SK-N-MC (cell line): ENCODE measurements around the gene FARS2.
A peak's percentile ranks its signal among the peaks of the same experiment; 100 is the strongest.

Source experiments
- DNase-seq: peaks from one replicate; pipeline ENCODE4 v3.0.0-alpha.2; 2011; ENCODE audit warnings: low read depth, low spot score
- H3K27ac ChIP-seq: fragments of 200-600 bp; sonication (generic); 2 replicates; pipeline ENCODE4 v1.5.1; 2016; ENCODE audit warnings: mixed run types
- H3K36me3 ChIP-seq: fragments of 200-600 bp; sonication (generic); 2 replicates; pipeline ENCODE4 v1.6.1; 2017; ENCODE audit warnings: antibody characterized with exemption, low read length, mixed read lengths; ENCODE audit not compliant: insufficient read depth
- H3K4me3 ChIP-seq: fragments of 200-600 bp; sonication (generic); 2 replicates; pipeline ENCODE4 v1.5.1; 2016
- H3K9ac ChIP-seq: fragments of 200-600 bp; sonication (generic); 2 replicates; pipeline ENCODE4 v1.8.0; 2017; ENCODE audit warnings: mixed run types, mixed read lengths; ENCODE audit not compliant: insufficient read length
- H3K9me3 ChIP-seq: fragments of 200-600 bp; sonication (generic); 2 replicates; pipeline ENCODE4 v1.6.1; 2017; ENCODE audit warnings: low read depth, mild to moderate bottlenecking, antibody characterized with exemption, low read length, moderate library complexity, mixed read lengths
- EZH2 ChIP-seq: fragments of 200-600 bp; sonication (generic); IDR thresholded peaks from one replicate; pipeline ENCODE4 v1.6.1; 2017; ENCODE audit warnings: antibody characterized with exemption
- FOXP2 ChIP-seq: optimal IDR thresholded peaks from 2 replicates; pipeline ENCODE3; 2011; ENCODE audit warnings: mild to moderate bottlenecking, moderate library complexity; ENCODE audit not compliant: insufficient read depth; ENCODE audit errors: extremely low read length, control extremely low read depth
- POLR2AphosphoS5 ChIP-seq: IDR thresholded peaks from 2 replicates; pipeline ENCODE4 v1.6.1; 2012; ENCODE audit warnings: mild to moderate bottlenecking, low read depth, low read length, borderline replicate concordance

Gene FARS2

GRCh38 chr6:5276581-5276980 lies 15.3 kb downstream of the FARS2 start:
- no peak overlapping the region for H3K27ac ChIP-seq
- no peak overlapping the region for H3K9ac ChIP-seq
- TF ChIP-seq FOXP2 (no peak), POLR2AphosphoS5 (no peak), EZH2 (no peak)
- no peaks in the 10 kb centered on the region for H3K36me3 ChIP-seq
- no peaks in the 10 kb centered on the region for H3K9me3 ChIP-seq
- H3K4me3 ChIP-seq, result no peak overlapping the region
- DNase-seq, result no peak

GRCh38 chr6:5277589-5277988 lies 16.3 kb downstream of the FARS2 start:
- H3K36me3 ChIP-seq, result no peaks in the 10 kb centered on the region
- TF ChIP-seq FOXP2, result no peak
- no peak for TF ChIP-seq EZH2
- TF ChIP-seq POLR2AphosphoS5, result no peak
- H3K27ac ChIP-seq, result no peak overlapping the region
- no peak overlapping the region for H3K9ac ChIP-seq
- DNase-seq, result no peak
- no peak overlapping the region for H3K4me3 ChIP-seq
- no peaks in the 10 kb centered on the region for H3K9me3 ChIP-seq

- no peaks in the 10 kb centered on the region for H3K36me3 ChIP-seq
- no peak for DNase-seq
- no peak overlapping the region for H3K27ac ChIP-seq
- no peak for TF ChIP-seq POLR2AphosphoS5
- no peak for TF ChIP-seq FOXP2
- TF ChIP-seq EZH2, result no peak
- no peaks in the 10 kb centered on the region for H3K9me3 ChIP-seq
- no peak overlapping the region for H3K4me3 ChIP-seq
- H3K9ac ChIP-seq, result peak overlapping the region; percentile 5
Measured at GRCh38 chr6:5278047-5278446, 16.7 kb downstream of the FARS2 start.

- Histone ChIP-seq H3K9ac (no peak overlapping the region), H3K4me3 (no peak overlapping the region), H3K9me3 (no peaks in the 10 kb centered on the region), H3K36me3 (no peaks in the 10 kb centered on the region), H3K27ac (no peak overlapping the region)
- no peak for TF ChIP-seq FOXP2
- TF ChIP-seq POLR2AphosphoS5, result no peak
- TF ChIP-seq EZH2, result no peak
- no peak for DNase-seq
Measured at GRCh38 chr6:5278565-5279120, 17.3 kb downstream of the FARS2 start.

DNA sequence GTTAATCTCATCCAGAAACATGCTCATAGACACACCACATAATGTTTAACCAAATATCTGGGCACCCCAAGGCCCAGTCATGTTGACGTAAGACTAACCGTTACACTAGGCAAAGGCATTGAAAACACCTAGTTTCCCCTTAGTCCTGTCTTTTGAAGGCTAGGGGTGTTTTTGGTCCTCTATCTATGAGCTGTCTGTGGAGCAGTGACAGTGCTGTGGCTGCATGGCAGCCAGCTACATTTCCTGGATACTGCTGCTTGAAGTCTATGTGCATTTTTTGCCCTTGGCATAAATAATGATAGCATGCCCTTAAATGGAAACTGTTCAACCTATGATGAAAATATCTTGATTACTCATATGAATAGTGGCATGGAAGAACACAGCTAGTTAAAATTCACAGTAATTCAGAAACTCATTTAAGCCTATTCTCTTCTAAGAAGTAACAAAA lies 18.6 kb downstream of the FARS2 start:
- H3K27ac ChIP-seq, result no peak overlapping the region
- H3K9ac ChIP-seq, result no peak overlapping the region
- no peaks in the 10 kb centered on the region for H3K9me3 ChIP-seq
- no peak overlapping the region for H3K4me3 ChIP-seq
- H3K36me3 ChIP-seq, result no peaks in the 10 kb centered on the region
- DNase-seq, result no peak
- TF ChIP-seq FOXP2, result no peak
- no peak for TF ChIP-seq EZH2
- TF ChIP-seq POLR2AphosphoS5, result no peak

GRCh38 chr6:5280920-5281319 lies 19.6 kb downstream of the FARS2 start:
- no peak overlapping the region for H3K27ac ChIP-seq
- DNase-seq, result no peak
- H3K4me3 ChIP-seq, result no peak overlapping the region
- no peak overlapping the region for H3K9ac ChIP-seq
- H3K9me3 ChIP-seq, result no peaks in the 10 kb centered on the region
- no peaks in the 10 kb centered on the region for H3K36me3 ChIP-seq
- no peak for TF ChIP-seq EZH2
- no peak for TF ChIP-seq FOXP2
- TF ChIP-seq POLR2AphosphoS5, result no peak

DNA sequence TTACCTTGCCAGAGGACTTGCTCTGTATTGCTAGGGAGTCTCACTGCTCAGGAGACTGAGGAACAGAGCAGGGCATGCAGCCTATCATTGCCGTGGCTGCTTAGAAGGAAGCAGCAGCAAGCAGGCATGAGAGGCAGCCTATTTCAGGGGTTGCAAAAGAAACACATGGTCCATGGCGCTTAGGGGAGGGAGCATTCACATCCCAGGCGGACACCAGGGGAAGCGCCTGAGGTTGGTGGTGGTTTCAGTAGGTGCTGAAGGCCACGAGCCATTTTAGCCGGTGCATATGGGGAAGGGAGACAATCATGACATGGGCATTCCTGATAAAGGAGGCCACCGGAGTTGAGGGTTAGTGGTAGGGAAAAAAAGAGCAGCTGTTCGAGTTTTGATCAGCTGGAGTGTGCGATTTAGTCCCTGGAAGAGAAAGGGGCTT lies 20.9 kb downstream of the FARS2 start:
- no peaks in the 10 kb centered on the region for H3K36me3 ChIP-seq
- DNase-seq, result no peak
- no peak overlapping the region for H3K4me3 ChIP-seq
- TF ChIP-seq POLR2AphosphoS5 (no peak), EZH2 (no peak), FOXP2 (no peak)
- no peak overlapping the region for H3K27ac ChIP-seq
- H3K9ac ChIP-seq, result no peak overlapping the region
- H3K9me3 ChIP-seq, result no peaks in the 10 kb centered on the region

- no peaks in the 10 kb centered on the region for H3K36me3 ChIP-seq
- no peaks in the 10 kb centered on the region for H3K9me3 ChIP-seq
- no peak overlapping the region for H3K4me3 ChIP-seq
- TF ChIP-seq EZH2 (no peak), POLR2AphosphoS5 (no peak), FOXP2 (no peak)
- no peak overlapping the region for H3K9ac ChIP-seq
- no peak overlapping the region for H3K27ac ChIP-seq
- DNase-seq, result no peak
Measured at GRCh38 chr6:5285081-5285480, 23.8 kb downstream of the FARS2 start.

DNA sequence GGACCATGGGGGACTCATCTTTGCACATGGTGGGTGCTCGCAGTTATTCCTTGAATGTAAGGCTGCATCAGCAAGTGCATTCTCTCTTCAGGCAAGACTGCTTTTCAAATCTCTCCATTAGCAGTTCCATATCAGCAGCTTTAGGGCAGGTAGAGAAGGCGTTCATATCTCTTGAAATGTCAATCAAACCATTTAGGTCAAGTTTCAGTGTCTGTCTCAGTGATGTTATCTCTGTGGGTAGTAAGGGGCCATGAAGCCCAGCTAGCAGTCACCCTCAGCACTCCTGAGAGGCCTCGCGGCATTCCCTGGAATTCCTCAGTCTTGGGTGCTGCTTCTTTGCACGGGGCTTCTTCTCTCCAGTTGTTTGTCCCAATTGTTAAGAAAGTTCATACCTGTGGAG lies 24.2 kb downstream of the FARS2 start:
- TF ChIP-seq EZH2 (no peak), POLR2AphosphoS5 (no peak), FOXP2 (no peak)
- no peak for DNase-seq
- H3K36me3 ChIP-seq, result no peaks in the 10 kb centered on the region
- no peaks in the 10 kb centered on the region for H3K9me3 ChIP-seq
- no peak overlapping the region for H3K27ac ChIP-seq
- no peak overlapping the region for H3K4me3 ChIP-seq
- H3K9ac ChIP-seq, result no peak overlapping the region
